Anterior cingulate cortex (tissue), 58 donors: ENCODE measurements around the gene S100A8.
A peak's percentile ranks its signal among the peaks of the same experiment; 100 is the strongest.
"Not testable (repeated sequence)": the region's sequence is repeated elsewhere in the genome, so short reads cannot be mapped to it uniquely, and the experiment has no call there.

Experiments used
- DNase-seq, 58 donors: peaks; one replicate each; lab custom pipeline; 2025; lab: John Stamatoyannopoulos, UW

The S100A8 gene

GRCh38 chr1:153417136-153417888 is 26.4 kb upstream of the S100A8 start:
- DNase-seq: no peak

- no peak for DNase-seq
Observed at GRCh38 chr1:153415850-153416570, 25.1 kb upstream of the S100A8 start, which contains the start of gene S100A7A. Gene S100A7A (plus strand): TSS chr1:153416520. CDS start chr1:153418083, 1,563 bp downstream.

GRCh38 chr1:153413961-153414360 is 23.1 kb upstream of the S100A8 start:
- not testable (repeated sequence) for DNase-seq

- not testable (repeated sequence) for DNase-seq
Observed at GRCh38 chr1:153407274-153407673, 16.4 kb upstream of the S100A8 start.

GRCh38 chr1:153405825-153406599 is 15.1 kb upstream of the S100A8 start:
- not testable (repeated sequence) for DNase-seq

GRCh38 chr1:153404768-153405167 is 13.9 kb upstream of the S100A8 start:
- peak in 2 of 58 donors; percentile 5 to 24 for DNase-seq

- no peak for DNase-seq
Observed at GRCh38 chr1:153404086-153404635, 13.3 kb upstream of the S100A8 start.

- DNase-seq: no peak
Observed at GRCh38 chr1:153403421-153404085, 12.7 kb upstream of the S100A8 start.

- DNase-seq: no peak
Observed at GRCh38 chr1:153402226-153402625, 11.4 kb upstream of the S100A8 start.

- DNase-seq: no peak
Observed at GRCh38 chr1:153401461-153401860, 10.6 kb upstream of the S100A8 start.

GRCh38 chr1:153400244-153400643 is 9.4 kb upstream of the S100A8 start:
- no peak for DNase-seq

- no peak for DNase-seq
Observed at GRCh38 chr1:153399401-153400055, 8.7 kb upstream of the S100A8 start.

- no peak for DNase-seq
Observed at GRCh38 chr1:153397924-153398651, 7.2 kb upstream of the S100A8 start.

GRCh38 chr1:153397051-153397923 is 6.4 kb upstream of the S100A8 start:
- no peak for DNase-seq

GRCh38 chr1:153396461-153396860 is 5.6 kb upstream of the S100A8 start:
- no peak for DNase-seq

- no peak for DNase-seq
Observed at GRCh38 chr1:153395776-153396175, 4.9 kb upstream of the S100A8 start.

GRCh38 chr1:153395136-153395685 is 4.3 kb upstream of the S100A8 start:
- DNase-seq: peak in 1 of 58 donors; percentile 16

GRCh38 chr1:153394391-153394790 is 3.5 kb upstream of the S100A8 start:
- DNase-seq: no peak
